Skeletal muscle tissue (tissue), 1 donor: ENCODE measurements around the gene TAF9. TPM values are rescaled to one million over a fixed set of nuclear protein-coding genes. Genes with fewer than 3 reads are reported as not detected.

Experiments used
- total RNA-seq: library from RNA; depleted of rRNA; stranded (reverse); fragments of >200 nt; gene quantifications from one replicate; pipeline ENCODE4 v1.2.3, GENCODE V29; 2014

TAF9 gene
- total RNA-seq, 1 donor from 2014 or later, result 26.1 TPM

Other genes starting within 250 kb of the TAF9 start
- gene CCNB1, start 202.4 kb downstream of the TAF9 start, total RNA-seq, result 34.4 TPM
- gene CENPH, start 179.9 kb downstream of the TAF9 start, total RNA-seq, result 4.2 TPM
- gene CDK7, start 134.6 kb downstream of the TAF9 start, total RNA-seq, result 31.3 TPM
- 1.6 TPM for gene CCDC125, start 36.7 kb downstream of the TAF9 start, total RNA-seq
- gene AK6, start within 50 bp of the TAF9 start, total RNA-seq, result 7.8 TPM
- 24.5 TPM for gene RAD17, start 298 bp upstream of the TAF9 start, total RNA-seq
- gene MARVELD2, start 45.6 kb upstream of the TAF9 start, total RNA-seq, result 0.52 TPM
- gene OCLN, start 123.3 kb upstream of the TAF9 start, total RNA-seq, result 0.52 TPM
- gene GTF2H2C, start 190.7 kb upstream of the TAF9 start, total RNA-seq, result 39.1 TPM